Ectodermal cell (in vitro differentiated cells): ENCODE results near the gene DST.
"Not testable (repeated sequence)": the region's sequence is repeated elsewhere in the genome, so short reads cannot be mapped to it uniquely, and the experiment has no call there.

Experiments used
- H3K27ac ChIP-seq: 2 replicates; pipeline ENCODE4 v1.7.0; 2013; ENCODE audit warnings: mild to moderate bottlenecking, low read depth, low read length; ENCODE audit not compliant: insufficient read depth, poor library complexity, severe bottlenecking
- H3K27me3 ChIP-seq: 2 replicates; pipeline ENCODE4 v1.7.0; 2013; ENCODE audit warnings: mild to moderate bottlenecking, low read length; ENCODE audit not compliant: insufficient read depth, control insufficient read depth, poor library complexity, severe bottlenecking
- H3K36me3 ChIP-seq: one replicate; pipeline ENCODE4 v1.7.0; 2013; ENCODE audit warnings: low read length; ENCODE audit not compliant: control insufficient read depth, insufficient read depth
- H3K4me1 ChIP-seq: one replicate; pipeline ENCODE4 v1.7.0; 2013; ENCODE audit warnings: low read length; ENCODE audit not compliant: control insufficient read depth, insufficient read depth
- H3K4me3 ChIP-seq: 2 replicates; pipeline ENCODE4 v1.7.0; 2013; ENCODE audit warnings: low read depth, low read length, control low read depth; ENCODE audit not compliant: insufficient read depth
- H3K9me3 ChIP-seq: 2 replicates; pipeline ENCODE4 v1.7.0; 2013; ENCODE audit warnings: mild to moderate bottlenecking, low read length, moderate library complexity; ENCODE audit not compliant: control insufficient read depth
- WGBS, 2 experiments: methylation state at CpG; one replicate each; pipeline ENCODE4 v1.1.7; 2013; ENCODE audit warnings: missing lambda C conversion rate in 2 of 2; 5-methylcytosine and 5-hydroxymethylcytosine counted together

Gene DST

DNA sequence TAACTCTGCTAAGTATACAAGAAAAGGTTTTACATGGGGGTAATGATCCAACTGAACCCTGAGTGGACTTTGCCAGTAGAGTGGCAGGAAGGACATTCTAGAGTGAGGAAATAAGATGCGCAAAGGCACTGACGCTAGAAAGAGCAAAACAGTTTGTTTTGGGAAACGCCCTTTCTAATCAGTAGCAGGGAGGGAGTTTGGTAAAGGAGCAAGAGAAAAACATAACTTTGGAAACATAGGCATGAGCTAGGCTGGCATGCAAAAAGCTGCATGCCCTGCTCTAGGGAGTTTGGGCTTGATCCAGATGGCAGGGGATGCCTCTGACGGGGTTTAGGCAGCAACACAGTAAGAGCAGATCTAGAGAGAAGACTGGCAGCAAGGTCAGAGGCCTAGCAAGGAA, 135.2 kb downstream of the DST start:
- H3K4me1 ChIP-seq: no peaks in the 10 kb centered on the region
- WGBS, 2 experiments: 91 to 95% methylated on average over 4 of the region's 4 CpGs

DNA sequence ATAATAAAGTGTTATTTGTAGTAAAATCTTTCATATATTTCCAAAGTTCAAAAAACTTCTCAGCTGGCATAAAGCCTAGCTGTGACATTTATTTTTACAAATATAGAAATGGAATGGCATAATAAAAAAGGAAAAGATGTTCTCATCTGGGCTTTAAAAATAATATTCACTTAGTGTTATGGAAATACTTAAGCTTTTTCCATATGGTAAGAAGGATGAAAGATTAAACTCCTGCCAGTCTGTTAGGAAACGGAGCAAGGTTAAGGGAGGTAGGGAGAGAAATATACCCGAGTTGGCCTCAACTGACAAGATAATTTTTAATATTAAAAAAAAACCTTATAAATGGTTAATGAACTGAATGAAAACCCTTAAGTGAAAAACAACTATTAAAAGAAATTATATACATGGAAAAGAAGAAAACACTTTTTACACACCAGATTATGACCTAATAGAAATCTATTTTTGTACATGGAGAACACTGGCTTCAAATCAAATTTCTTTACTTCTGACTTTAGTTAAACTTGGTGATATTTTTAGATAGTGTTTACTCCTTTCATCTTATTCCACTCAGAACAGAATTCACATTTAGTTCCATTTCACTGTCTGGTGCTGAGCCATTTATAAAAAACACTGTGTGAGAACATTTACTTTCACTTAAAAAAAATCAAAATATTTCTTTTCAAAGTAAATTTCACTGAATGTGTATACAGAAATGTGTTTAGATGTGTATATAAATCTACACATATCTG, 137.0 kb downstream of the DST start:
- Histone ChIP-seq H3K27me3 (no peaks in the 10 kb centered on the region), H3K4me1 (no peaks in the 10 kb centered on the region), H3K27ac (no peak overlapping the region), H3K36me3 (peaks cover 4% of the 10 kb centered on the region), H3K9me3 (no peaks in the 10 kb centered on the region), H3K4me3 (no peak overlapping the region)
- WGBS, 2 experiments: no CpG with 5 or more reads among the region's 2 CpGs

More for the DNA sequence above, 135.2 kb downstream of the DST start:
- no peak overlapping the region for H3K27ac ChIP-seq
- peaks cover 4% of the 10 kb centered on the region for H3K36me3 ChIP-seq
- H3K4me3 ChIP-seq: no peak overlapping the region
- no peaks in the 10 kb centered on the region for H3K9me3 ChIP-seq
- H3K27me3 ChIP-seq: no peaks in the 10 kb centered on the region

DNA sequence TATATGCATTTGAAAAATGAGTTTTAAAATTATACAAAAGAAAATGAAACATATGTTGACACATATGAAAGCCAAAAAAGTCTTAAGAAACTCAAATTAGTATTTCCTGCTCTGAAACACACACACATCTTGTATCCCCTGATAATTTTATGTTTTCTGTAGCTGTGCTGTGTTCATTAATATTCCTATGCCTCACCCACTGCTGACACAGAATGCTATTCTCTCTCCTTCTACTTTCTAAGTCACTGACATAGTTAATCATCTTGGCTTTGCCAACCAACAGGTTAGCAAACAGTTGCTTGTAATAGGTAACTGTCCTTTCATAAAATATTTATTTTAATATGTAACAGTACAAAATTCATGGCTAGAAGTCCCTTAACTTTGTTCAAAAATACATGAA, 140.7 kb downstream of the DST start:
- Histone ChIP-seq H3K4me3 (no peak overlapping the region), H3K27ac (no peak overlapping the region), H3K36me3 (peaks cover 5% of the 10 kb centered on the region), H3K9me3 (no peaks in the 10 kb centered on the region), H3K27me3 (no peaks in the 10 kb centered on the region), H3K4me1 (no peaks in the 10 kb centered on the region)

DNA sequence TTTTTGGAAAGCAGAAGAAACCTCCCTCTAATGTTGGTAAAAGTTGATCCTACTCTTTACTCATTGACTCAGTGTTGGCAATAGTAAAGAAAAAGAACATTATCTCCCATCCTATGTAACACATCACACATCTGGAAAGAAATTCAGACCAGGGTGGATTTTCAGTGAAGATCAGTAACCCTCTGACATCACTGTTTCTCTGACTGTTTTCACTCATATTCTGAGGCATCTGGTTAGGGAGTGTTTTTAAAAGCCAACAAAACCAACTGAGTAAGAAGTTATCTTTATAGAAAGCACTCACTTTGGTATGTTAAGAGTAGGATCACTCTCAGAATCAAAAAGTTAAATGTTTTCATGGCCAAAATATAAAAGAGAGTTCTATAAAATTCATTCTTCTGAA, 143.6 kb downstream of the DST start:
- H3K36me3 ChIP-seq: peaks cover 6% of the 10 kb centered on the region

DNA sequence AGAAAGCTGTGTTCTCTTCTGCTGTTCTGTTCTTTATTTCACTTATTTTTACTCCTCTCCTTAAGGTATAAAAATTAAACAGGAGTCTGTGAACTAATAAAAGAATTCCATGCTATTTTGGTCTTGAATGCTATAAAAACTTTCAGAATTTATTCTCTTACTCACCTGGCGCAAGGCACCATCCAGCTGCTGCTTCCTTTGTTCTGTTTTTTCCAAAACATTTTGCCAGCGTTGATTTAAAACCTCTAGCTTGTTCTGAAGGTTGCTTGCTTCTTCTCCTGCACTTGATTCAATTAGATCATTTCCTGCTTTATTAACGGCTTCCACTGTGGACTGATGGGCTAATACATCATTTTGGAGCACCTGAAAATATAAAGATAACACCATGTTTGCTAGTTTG, 145.0 kb downstream of the DST start:
- Histone ChIP-seq H3K27me3 (no peaks in the 10 kb centered on the region), H3K4me1 (no peaks in the 10 kb centered on the region), H3K9me3 (no peaks in the 10 kb centered on the region), H3K36me3 (peaks cover 7% of the 10 kb centered on the region), H3K27ac (no peak overlapping the region), H3K4me3 (no peak overlapping the region)
- WGBS, 2 experiments: 93 to 97% methylated on average over 2 to 3 of the region's 3 CpGs

More for the DNA sequence above, 143.6 kb downstream of the DST start:
- H3K4me1 ChIP-seq: no peaks in the 10 kb centered on the region
- H3K27me3 ChIP-seq: no peaks in the 10 kb centered on the region
- H3K9me3 ChIP-seq: no peaks in the 10 kb centered on the region
- H3K4me3 ChIP-seq: no peak overlapping the region
- no peak overlapping the region for H3K27ac ChIP-seq

DNA sequence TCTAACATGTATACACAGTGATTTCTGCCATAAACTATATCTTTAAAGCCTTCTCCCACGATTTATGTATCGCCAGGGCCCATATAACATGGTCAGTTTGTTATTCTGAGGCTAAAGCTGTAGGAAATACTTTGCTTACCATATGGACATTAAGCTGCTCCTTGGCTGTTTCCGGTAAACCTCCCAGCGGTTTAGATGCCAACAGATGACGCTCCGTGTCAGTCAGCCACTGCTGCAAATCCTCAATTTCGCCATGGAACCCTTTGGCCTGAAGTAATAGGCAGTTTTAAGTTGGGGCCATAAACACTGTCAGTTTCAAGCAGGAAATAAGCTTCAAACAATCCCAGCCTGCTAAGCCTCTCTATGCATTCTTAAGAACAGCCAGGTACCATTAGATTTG, 145.4 kb downstream of the DST start:
- no peaks in the 10 kb centered on the region for H3K27me3 ChIP-seq
- H3K4me3 ChIP-seq: no peak overlapping the region
- H3K36me3 ChIP-seq: peaks cover 12% of the 10 kb centered on the region
- H3K4me1 ChIP-seq: no peaks in the 10 kb centered on the region
- WGBS, 2 experiments: 97 to 98% methylated on average over 7 of the region's 7 CpGs
- H3K27ac ChIP-seq: no peak overlapping the region
- H3K9me3 ChIP-seq: no peaks in the 10 kb centered on the region

DNA sequence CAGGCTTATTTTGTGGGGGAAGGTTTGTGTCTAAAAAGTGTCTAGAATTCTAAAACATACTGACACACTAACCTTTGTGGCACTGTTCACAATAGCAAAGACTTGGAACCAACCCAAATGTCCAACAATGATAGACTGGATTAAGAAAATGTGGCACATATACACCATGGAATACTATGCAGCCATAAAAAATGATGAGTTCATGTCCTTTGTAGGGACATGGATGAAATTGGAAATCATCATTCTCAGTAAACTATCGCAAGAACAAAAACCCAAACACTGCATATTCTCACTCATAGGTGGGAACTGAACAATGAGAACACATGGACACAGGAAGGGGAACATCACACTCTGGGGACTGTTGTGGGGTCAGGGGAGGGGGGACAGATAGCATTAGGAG, 146.0 kb downstream of the DST start:
- not testable (repeated sequence) for H3K27ac ChIP-seq, H3K27me3 ChIP-seq, H3K9me3 ChIP-seq, H3K4me3 ChIP-seq, H3K4me1 ChIP-seq
- H3K36me3 ChIP-seq: peaks cover 16% of the 10 kb centered on the region
- WGBS, 2 experiments: no CpG with 5 or more reads among the region's 1 CpG

DNA sequence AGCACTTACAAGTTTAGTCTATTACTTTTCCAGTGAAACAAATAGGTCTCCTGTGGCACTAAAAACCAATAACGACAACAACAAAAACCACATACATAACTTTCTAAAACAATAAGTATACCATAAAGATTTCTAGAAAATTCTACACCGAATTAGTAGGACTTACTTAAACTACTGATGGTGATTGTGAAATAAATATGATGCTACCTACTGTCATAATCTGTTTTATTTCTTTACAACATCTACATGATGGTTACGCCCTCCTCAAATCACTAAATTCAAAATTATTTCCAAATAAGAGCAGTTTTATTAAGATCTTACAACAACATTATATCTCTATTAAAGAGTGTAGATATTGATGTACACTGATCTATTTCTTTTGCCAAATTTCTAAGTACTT, 147.0 kb downstream of the DST start:
- WGBS, 2 experiments: 100% methylated on average over 1 to 2 of the region's 3 CpGs

DNA sequence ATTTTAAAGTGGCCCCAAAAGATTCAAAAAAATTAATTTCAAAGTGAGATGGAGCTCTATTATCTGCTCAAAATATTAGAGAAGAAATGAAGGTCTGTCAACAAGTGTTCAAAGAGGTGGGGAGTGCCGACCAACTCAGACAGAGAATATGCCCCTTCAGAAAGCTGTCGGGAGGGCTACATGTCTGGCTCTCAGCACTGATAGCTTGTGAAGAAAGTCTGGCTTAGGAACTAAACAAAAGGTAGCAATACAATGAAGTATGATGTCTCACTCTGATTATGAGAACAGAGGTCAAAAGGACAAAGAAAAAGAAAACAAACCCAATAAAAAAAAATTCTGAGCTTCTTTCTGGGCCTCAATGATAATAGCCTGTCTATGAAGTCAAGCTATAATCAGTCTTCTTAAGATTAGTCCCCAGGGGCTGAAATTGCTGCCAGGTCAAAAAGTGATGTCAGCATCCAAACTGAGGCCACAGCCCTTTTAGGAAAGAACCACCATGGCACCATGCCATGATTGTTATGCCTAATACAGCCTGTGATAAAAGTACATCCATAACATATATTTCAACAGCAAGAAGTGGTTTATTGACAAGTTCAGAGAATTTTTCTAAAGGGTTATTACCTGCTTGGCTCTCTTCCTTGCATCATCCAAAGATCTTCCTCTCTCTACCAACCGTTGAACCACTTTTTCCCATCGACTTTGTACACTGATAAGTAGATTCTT, 150.9 kb downstream of the DST start:
- no peaks in the 10 kb centered on the region for H3K4me1 ChIP-seq
- no peak overlapping the region for H3K4me3 ChIP-seq
- peaks cover 16% of the 10 kb centered on the region for H3K36me3 ChIP-seq
- no peaks in the 10 kb centered on the region for H3K9me3 ChIP-seq
- WGBS, 2 experiments: 91 to 92% methylated on average over 4 of the region's 4 CpGs
- no peak overlapping the region for H3K27ac ChIP-seq
- no peaks in the 10 kb centered on the region for H3K27me3 ChIP-seq

More for the DNA sequence above, 147.0 kb downstream of the DST start:
- Histone ChIP-seq H3K4me1 (no peaks in the 10 kb centered on the region), H3K27me3 (no peaks in the 10 kb centered on the region), H3K9me3 (no peaks in the 10 kb centered on the region), H3K27ac (no peak overlapping the region), H3K36me3 (peaks cover 16% of the 10 kb centered on the region), H3K4me3 (no peak overlapping the region)

DNA sequence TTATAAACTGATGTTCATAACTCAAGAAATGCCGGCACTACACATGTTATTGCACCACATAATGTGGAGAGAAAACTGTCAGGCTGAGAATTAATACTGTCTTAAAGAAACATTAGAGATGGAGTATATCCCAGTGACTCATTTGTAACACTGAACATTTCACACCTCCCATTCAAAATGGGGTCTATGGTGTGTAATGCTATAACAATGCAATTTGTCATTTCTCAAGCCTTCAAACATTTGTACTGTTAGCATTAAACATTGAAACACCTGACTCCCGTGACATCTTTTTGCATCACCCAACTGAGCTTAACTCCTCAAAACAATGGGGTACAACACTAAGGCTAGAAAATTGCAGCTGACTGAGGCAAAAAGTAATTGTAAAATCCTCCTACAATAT, 151.7 kb downstream of the DST start:
- 98 to 100% methylated on average over 1 to 2 of the region's 2 CpGs for WGBS, 2 experiments
- Histone ChIP-seq H3K36me3 (peaks cover 17% of the 10 kb centered on the region), H3K4me1 (no peaks in the 10 kb centered on the region), H3K9me3 (no peaks in the 10 kb centered on the region), H3K27me3 (no peaks in the 10 kb centered on the region), H3K4me3 (no peak overlapping the region), H3K27ac (no peak overlapping the region)
